ACC112 (cell line): ENCODE data around the gene NME7.

Experiments
- H2AFZ ChIP-seq: fragments of 200-600 bp; sonication (generic); one replicate; pipeline ENCODE4 v1.6.0; 2017; ENCODE audit warnings: antibody characterized with exemption, low read length; ENCODE audit not compliant: unreplicated experiment
- H3K27ac ChIP-seq: fragments of 200-600 bp; sonication (generic); 2 replicates; pipeline ENCODE4 v1.5.1; 2014; ENCODE audit warnings: low read depth, mild to moderate bottlenecking, antibody characterized with exemption, low read length, moderate library complexity
- H3K27me3 ChIP-seq: fragments of 200-600 bp; sonication (generic); 2 replicates; pipeline ENCODE4 v1.6.1; 2014; ENCODE audit warnings: mild to moderate bottlenecking, antibody characterized with exemption, low read length, moderate library complexity, mixed read lengths; ENCODE audit not compliant: insufficient read depth
- H3K36me3 ChIP-seq: fragments of 200-600 bp; sonication (generic); 2 replicates; pipeline ENCODE4 v1.6.1; 2016; ENCODE audit warnings: mild to moderate bottlenecking, antibody characterized with exemption, low read length, moderate library complexity, mixed read lengths; ENCODE audit not compliant: insufficient read depth
- H3K4me1 ChIP-seq: fragments of 200-600 bp; sonication (generic); one replicate; pipeline ENCODE4 v1.6.1; 2016; ENCODE audit warnings: low read length, mixed read lengths; ENCODE audit not compliant: insufficient read depth, unreplicated experiment, control insufficient read depth
- H3K4me3 ChIP-seq: fragments of 200-600 bp; sonication (generic); 2 replicates; pipeline ENCODE4 v1.5.1; 2014; ENCODE audit warnings: mild to moderate bottlenecking, low read depth, low read length
- H3K79me2 ChIP-seq: fragments of 200-600 bp; sonication (generic); one replicate; pipeline ENCODE4 v1.6.0; 2016; ENCODE audit warnings: low read length; ENCODE audit not compliant: control insufficient read depth, unreplicated experiment, insufficient read depth

NME7 gene

DNA sequence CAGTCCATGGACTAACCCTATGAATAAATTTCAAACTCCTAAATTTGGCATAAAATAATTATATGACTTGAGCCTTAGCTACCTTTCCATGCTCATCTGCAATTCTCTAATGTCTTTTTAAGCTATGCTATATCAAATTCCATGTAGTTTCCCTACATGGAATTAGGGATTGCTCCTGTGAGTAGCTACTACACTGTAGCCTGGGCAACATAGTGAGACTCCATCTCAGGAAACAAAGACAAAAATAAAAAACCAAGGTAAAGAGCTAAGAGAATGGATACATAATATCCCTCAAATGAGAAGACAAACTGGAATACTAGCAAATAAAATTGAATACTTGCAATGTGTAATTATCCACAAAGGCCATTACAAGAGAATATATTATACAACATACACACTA is 223.6 kb downstream of the NME7 start:
- Histone ChIP-seq H3K27ac (no peak overlapping the region), H3K36me3 (no peaks in the 10 kb centered on the region)

DNA sequence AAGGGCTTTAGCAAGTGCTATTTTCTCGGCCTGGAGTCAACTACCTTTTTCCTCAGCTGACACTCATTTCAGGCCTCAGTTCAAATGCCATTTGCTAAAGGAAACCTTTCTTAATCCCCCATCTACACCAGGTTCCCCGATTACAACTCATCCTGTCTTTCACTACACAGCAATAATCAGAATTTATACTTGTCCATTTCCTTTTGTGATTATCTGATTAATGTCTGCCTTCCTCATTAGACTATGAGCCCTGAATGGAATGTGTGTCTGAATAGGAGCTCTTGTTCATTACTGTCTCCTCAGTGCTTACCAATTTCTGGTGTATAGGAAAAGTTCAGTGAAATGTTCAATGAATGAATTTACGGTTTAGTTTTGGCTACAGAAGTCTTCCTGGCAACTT is 224.3 kb downstream of the NME7 start:
- Histone ChIP-seq H3K4me3 (no peak overlapping the region), H3K27me3 (no peaks in the 10 kb centered on the region), H3K4me1 (no peaks in the 10 kb centered on the region), H3K27ac (no peak overlapping the region), H3K36me3 (no peaks in the 10 kb centered on the region), H2AFZ (no peak overlapping the region), H3K79me2 (no peaks in the 10 kb centered on the region)

More for the DNA sequence above, 223.6 kb downstream of the NME7 start:
- Histone ChIP-seq H3K27me3 (no peaks in the 10 kb centered on the region), H3K4me3 (no peak overlapping the region), H3K4me1 (no peaks in the 10 kb centered on the region), H2AFZ (no peak overlapping the region), H3K79me2 (no peaks in the 10 kb centered on the region)

GRCh38 chr1:169142129-169142528 is 225.5 kb downstream of the NME7 start:
- Histone ChIP-seq H3K4me3 (no peak overlapping the region), H3K27me3 (no peaks in the 10 kb centered on the region), H2AFZ (no peak overlapping the region), H3K27ac (no peak overlapping the region), H3K4me1 (no peaks in the 10 kb centered on the region), H3K36me3 (no peaks in the 10 kb centered on the region), H3K79me2 (no peaks in the 10 kb centered on the region)

- H3K79me2 ChIP-seq: no peaks in the 10 kb centered on the region
- H3K36me3 ChIP-seq: no peaks in the 10 kb centered on the region
- no peaks in the 10 kb centered on the region for H3K27me3 ChIP-seq
- no peak overlapping the region for H2AFZ ChIP-seq
- no peak overlapping the region for H3K27ac ChIP-seq
- no peak overlapping the region for H3K4me3 ChIP-seq
- H3K4me1 ChIP-seq: no peaks in the 10 kb centered on the region
These were observed 226.2 kb downstream of the NME7 start for GRCh38 chr1:169141356-169141755.

GRCh38 chr1:169138866-169139670 is 228.5 kb downstream of the NME7 start:
- Histone ChIP-seq H3K27me3 (no peaks in the 10 kb centered on the region), H3K4me1 (no peaks in the 10 kb centered on the region), H2AFZ (no peak overlapping the region), H3K27ac (no peak overlapping the region), H3K36me3 (no peaks in the 10 kb centered on the region), H3K79me2 (no peaks in the 10 kb centered on the region), H3K4me3 (no peak overlapping the region)

DNA sequence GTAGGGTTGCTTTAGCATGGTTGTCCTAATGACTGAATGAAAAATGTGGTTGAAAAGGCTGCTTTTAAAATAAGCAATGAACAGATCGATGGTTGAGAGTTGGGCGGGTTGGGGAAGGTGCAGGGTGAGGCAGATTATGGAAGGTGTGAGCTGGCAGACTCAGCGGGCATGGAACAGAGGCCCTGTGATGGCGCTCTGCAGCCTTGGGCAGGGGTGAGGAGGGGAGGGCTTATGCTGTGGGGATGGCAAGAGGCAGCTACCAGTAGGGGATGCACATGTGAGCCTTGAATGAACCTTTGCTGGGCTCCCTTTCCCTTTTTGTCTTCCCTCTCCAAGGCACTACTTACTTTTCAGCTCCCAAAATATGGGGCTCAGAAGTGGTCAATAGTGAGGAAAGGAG is 230.2 kb downstream of the NME7 start:
- no peak overlapping the region for H3K4me3 ChIP-seq
- no peaks in the 10 kb centered on the region for H3K36me3 ChIP-seq
- H3K27ac ChIP-seq: no peak overlapping the region
- H3K27me3 ChIP-seq: no peaks in the 10 kb centered on the region
- no peaks in the 10 kb centered on the region for H3K4me1 ChIP-seq
- H2AFZ ChIP-seq: no peak overlapping the region
- no peaks in the 10 kb centered on the region for H3K79me2 ChIP-seq

- Histone ChIP-seq H3K27me3 (no peaks in the 10 kb centered on the region), H3K4me3 (no peak overlapping the region), H2AFZ (no peak overlapping the region), H3K27ac (no peak overlapping the region), H3K79me2 (no peaks in the 10 kb centered on the region), H3K36me3 (peaks cover 6% of the 10 kb centered on the region; the same call in 1 of the 2 replicates), H3K4me1 (peaks cover 4% of the 10 kb centered on the region)
These were observed 233.6 kb downstream of the NME7 start for GRCh38 chr1:169133801-169134502.

GRCh38 chr1:169133228-169133576 is 234.4 kb downstream of the NME7 start:
- Histone ChIP-seq H3K79me2 (no peaks in the 10 kb centered on the region), H3K4me1 (peaks cover 7% of the 10 kb centered on the region), H3K36me3 (peaks cover 6% of the 10 kb centered on the region; the same call in 1 of the 2 replicates), H3K4me3 (no peak overlapping the region), H2AFZ (no peak overlapping the region), H3K27ac (no peak overlapping the region), H3K27me3 (no peaks in the 10 kb centered on the region)

DNA sequence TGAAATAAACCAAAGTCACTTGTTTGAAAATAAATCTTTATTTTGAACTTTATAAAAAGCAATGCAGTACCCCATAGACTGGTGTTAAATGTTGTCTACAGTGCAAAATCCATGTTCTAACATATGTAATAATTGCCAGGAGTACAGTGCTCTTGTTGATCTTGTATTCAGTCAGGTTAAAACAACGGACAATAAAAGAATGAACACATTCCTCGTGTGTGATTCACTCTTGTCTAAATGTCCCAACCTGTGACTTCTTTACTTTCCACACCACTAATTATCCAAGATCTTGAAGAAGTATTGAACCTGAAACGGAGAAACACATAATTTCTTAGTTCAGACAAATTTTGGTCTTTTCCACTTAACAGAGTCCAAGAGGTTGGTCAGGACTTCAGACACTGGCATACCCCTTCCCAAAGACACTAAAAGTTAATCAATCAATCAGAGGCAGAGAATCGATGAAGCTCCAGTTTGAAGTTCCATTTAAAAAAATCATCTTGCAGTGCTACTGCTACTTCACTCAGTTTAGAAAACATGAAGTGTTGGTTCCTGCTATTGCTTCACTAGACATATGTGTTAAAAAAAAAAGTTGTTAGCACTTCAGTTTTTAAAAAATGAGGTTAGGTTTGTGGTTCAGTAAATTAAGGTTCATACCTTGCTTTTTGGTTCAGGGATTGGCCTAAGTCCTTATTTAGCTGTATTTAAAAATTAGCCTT is 234.9 kb downstream of the NME7 start:
- H3K4me1 ChIP-seq: peaks cover 7% of the 10 kb centered on the region
- H3K27me3 ChIP-seq: no peaks in the 10 kb centered on the region
- H3K36me3 ChIP-seq: peaks cover 6% of the 10 kb centered on the region; the same call in 1 of the 2 replicates
- H3K79me2 ChIP-seq: no peaks in the 10 kb centered on the region
- H3K4me3 ChIP-seq: no peak overlapping the region
- no peak overlapping the region for H3K27ac ChIP-seq
- no peak overlapping the region for H2AFZ ChIP-seq

DNA sequence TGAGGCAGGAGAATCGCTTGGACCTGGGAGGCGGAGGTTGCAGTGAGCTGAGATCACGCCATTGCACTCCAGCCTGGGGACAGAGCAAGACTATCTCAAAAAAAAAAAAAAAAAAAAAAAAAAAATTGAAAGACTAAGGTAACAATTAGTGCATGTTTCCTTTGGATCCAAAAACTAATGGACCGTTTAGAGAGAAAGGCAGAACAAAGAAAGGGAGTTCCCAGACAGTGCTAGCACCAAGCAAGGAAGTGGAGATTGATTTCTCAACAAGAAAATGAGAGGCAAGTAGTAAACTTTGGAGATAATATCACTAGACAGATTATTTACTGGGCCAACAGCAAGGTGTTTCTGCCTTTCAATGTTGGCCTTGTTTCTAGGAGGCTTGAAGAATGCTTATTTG is 236.9 kb downstream of the NME7 start:
- no peaks in the 10 kb centered on the region for H3K79me2 ChIP-seq
- H3K4me3 ChIP-seq: no peak overlapping the region
- peaks cover 7% of the 10 kb centered on the region for H3K4me1 ChIP-seq
- peaks cover 6% of the 10 kb centered on the region; the same call in 1 of the 2 replicates for H3K36me3 ChIP-seq
- no peaks in the 10 kb centered on the region for H3K27me3 ChIP-seq
- no peak overlapping the region for H2AFZ ChIP-seq
- no peak overlapping the region for H3K27ac ChIP-seq
